Body of pancreas (tissue), 4 donors: Measurements from ENCODE around the gene CMTM4.

Source experiments
- POLR2A ChIP-seq, 3 donors: fragments of 450-650 bp; IDR thresholded peaks; one replicate each; pipeline ENCODE4 v1.6.1; 2016; ENCODE audit warnings: antibody characterized with exemption in 3 of 3, mild to moderate bottlenecking in 2 of 3
- TF ChIP-seq, protein P1 (sequence below), 7 experiments: fragments of 450-650 bp in 4 of 7; fragments of 200-600 bp in 3 of 7; sonication (generic) in 3 of 7; IDR thresholded peaks; one replicate each; pipeline ENCODE4 v1.5.1; 2016 to 2019; ENCODE audit warnings: antibody characterized with exemption in 7 of 7

DNA sequence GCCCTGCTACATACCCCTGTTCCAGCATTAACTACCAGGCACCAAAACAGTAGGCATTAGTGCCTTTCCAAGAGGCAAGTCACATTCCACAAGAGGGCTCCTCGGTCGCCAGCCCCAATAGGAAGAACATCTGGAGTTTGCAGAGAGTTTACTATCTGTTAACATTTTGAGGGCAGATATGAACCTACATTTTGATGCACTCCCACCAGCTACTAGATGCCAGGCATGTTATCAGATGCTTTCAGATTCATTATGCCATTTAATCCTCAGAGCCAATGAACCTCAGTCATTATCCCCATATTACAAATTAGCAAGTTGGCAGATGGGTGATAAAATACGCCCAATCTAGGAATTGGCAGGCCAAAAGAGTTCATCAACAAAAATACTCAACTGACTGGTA lies 121.5 kb downstream of the CMTM4 start:
- TF ChIP-seq, protein P1, sequence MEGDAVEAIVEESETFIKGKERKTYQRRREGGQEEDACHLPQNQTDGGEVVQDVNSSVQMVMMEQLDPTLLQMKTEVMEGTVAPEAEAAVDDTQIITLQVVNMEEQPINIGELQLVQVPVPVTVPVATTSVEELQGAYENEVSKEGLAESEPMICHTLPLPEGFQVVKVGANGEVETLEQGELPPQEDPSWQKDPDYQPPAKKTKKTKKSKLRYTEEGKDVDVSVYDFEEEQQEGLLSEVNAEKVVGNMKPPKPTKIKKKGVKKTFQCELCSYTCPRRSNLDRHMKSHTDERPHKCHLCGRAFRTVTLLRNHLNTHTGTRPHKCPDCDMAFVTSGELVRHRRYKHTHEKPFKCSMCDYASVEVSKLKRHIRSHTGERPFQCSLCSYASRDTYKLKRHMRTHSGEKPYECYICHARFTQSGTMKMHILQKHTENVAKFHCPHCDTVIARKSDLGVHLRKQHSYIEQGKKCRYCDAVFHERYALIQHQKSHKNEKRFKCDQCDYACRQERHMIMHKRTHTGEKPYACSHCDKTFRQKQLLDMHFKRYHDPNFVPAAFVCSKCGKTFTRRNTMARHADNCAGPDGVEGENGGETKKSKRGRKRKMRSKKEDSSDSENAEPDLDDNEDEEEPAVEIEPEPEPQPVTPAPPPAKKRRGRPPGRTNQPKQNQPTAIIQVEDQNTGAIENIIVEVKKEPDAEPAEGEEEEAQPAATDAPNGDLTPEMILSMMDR (IDR thresholded peaks at IDR 0.05): no peak
- TF ChIP-seq POLR2A (IDR thresholded peaks at IDR 0.05): no peak
